IMR-90 (cell line): ENCODE data around the gene AMOTL1. TPM values are rescaled to one million over a fixed set of nuclear protein-coding genes. Genes with fewer than 3 reads are reported as not detected.
A peak's percentile ranks its signal among the peaks of the same experiment; 100 is the strongest.

Source experiments
- ATAC-seq: fragments of 200-7000 bp; cut with Tn5 transposase; 2 replicates; pipeline ENCODE4 v1.9.1; 2020; ENCODE audit warnings: low read depth, mild to moderate bottlenecking, moderate library complexity
- BruUV-seq: library from RNA; stranded (reverse); fragments of 400-500 nt; replicated peaks from 2 replicates; lab custom pipeline; 2021; lab: Mats Ljungman, UMichigan
- CTCF ChIA-PET: fragments of 300-600 bp; formaldehyde crosslinking; extraction: SDS; loops from one replicate; lab custom pipeline; 2021; ENCODE audit warnings: antibody characterized with exemption; lab: Yijun Ruan, JAX
- POLR2A ChIA-PET: fragments of 300-600 bp; sonication (Branson Sonifier 250); formaldehyde crosslinking; loops from one replicate; lab custom pipeline; 2022; ENCODE audit warnings: antibody characterized with exemption; ENCODE audit not compliant: unreplicated experiment; lab: Charles Lee
- DNase-seq: peaks from one replicate; pipeline ENCODE4 v3.0.0; 2013
- H2AFZ ChIP-seq: replicated peaks from 2 replicates; pipeline ENCODE3; 2013; ENCODE audit warnings: low read length, mild to moderate bottlenecking; ENCODE audit not compliant: poor library complexity
- H2AK5ac ChIP-seq: 2 replicates; pipeline ENCODE4 v1.6.1; 2013; ENCODE audit warnings: low read depth, low read length, inconsistent platforms
- H2AK9ac ChIP-seq: replicated peaks from 2 replicates; pipeline ENCODE3; 2013; ENCODE audit warnings: mild to moderate bottlenecking, low read depth, low read length, moderate library complexity; ENCODE audit not compliant: poor library complexity
- H2BK120ac ChIP-seq: 2 replicates; pipeline ENCODE4 v1.6.1; 2013; ENCODE audit warnings: low read depth, low read length, inconsistent platforms
- H2BK15ac ChIP-seq: 3 replicates; pipeline ENCODE4 v1.6.1; 2013; ENCODE audit warnings: low read depth, low read length, inconsistent platforms
- H2BK20ac ChIP-seq: 2 replicates; pipeline ENCODE4 v1.6.1; 2013; ENCODE audit warnings: low read depth, mild to moderate bottlenecking, inconsistent platforms, low read length, moderate library complexity
- H2BK5ac ChIP-seq: 2 replicates; pipeline ENCODE4 v1.6.1; 2013; ENCODE audit warnings: mild to moderate bottlenecking, low read depth, low read length, inconsistent platforms; ENCODE audit not compliant: poor library complexity, severe bottlenecking
- H3K14ac ChIP-seq: replicated peaks from 2 replicates; pipeline ENCODE4 v1.6.1; 2013; ENCODE audit warnings: low read depth, low read length, inconsistent platforms
- H3K18ac ChIP-seq: 2 replicates; pipeline ENCODE4 v1.6.1; 2013; ENCODE audit warnings: low read depth, low read length, control low read depth
- H3K23ac ChIP-seq: 2 replicates; pipeline ENCODE4 v1.6.1; 2013; ENCODE audit warnings: low read depth, low read length, inconsistent platforms
- H3K27ac ChIP-seq: 2 replicates; pipeline ENCODE4 v1.5.1; 2013; ENCODE audit warnings: mild to moderate bottlenecking, control low read depth, low read length; ENCODE audit not compliant: insufficient read depth
- H3K27me3 ChIP-seq: 2 replicates; pipeline ENCODE4 v1.6.1; 2013; ENCODE audit warnings: low read length; ENCODE audit not compliant: control insufficient read depth, insufficient read depth
- H3K36me3 ChIP-seq: 2 replicates; pipeline ENCODE4 v1.6.1; 2013; ENCODE audit warnings: low read length, mixed read lengths; ENCODE audit not compliant: control insufficient read depth, insufficient read depth
- H3K4ac ChIP-seq: 2 replicates; pipeline ENCODE4 v1.6.1; 2013; ENCODE audit warnings: low read depth, low read length, inconsistent platforms
- H3K4me1 ChIP-seq: 2 replicates; pipeline ENCODE4 v1.6.1; 2013; ENCODE audit warnings: low read length, mixed read lengths; ENCODE audit not compliant: control insufficient read depth, insufficient read depth
- H3K4me2 ChIP-seq: 2 replicates; pipeline ENCODE4 v1.6.1; 2013; ENCODE audit warnings: low read depth, mild to moderate bottlenecking, control low read depth, low read length, moderate library complexity
- H3K4me3 ChIP-seq: 2 replicates; pipeline ENCODE4 v1.5.1; 2013; ENCODE audit warnings: low read depth, mild to moderate bottlenecking, control low read depth, low read length, moderate library complexity; ENCODE audit not compliant: insufficient read depth
- H3K56ac ChIP-seq: 2 replicates; pipeline ENCODE4 v1.6.1; 2013; ENCODE audit warnings: low read length, inconsistent platforms; ENCODE audit not compliant: insufficient read depth; ENCODE audit errors: extremely low read depth
- H3K79me1 ChIP-seq, 2 experiments: 2 replicates each; pipeline ENCODE4 v1.6.1; 2013; ENCODE audit warnings: low read length in 2 of 2, inconsistent platforms in 1 of 2, low read depth in 1 of 2
- H3K9ac ChIP-seq: 2 replicates; pipeline ENCODE4 v1.6.1; 2013; ENCODE audit warnings: low read depth, low read length, control low read depth
- H3K9me1 ChIP-seq: 2 replicates; pipeline ENCODE4 v1.6.1; 2013; ENCODE audit warnings: low read length, inconsistent platforms; ENCODE audit not compliant: insufficient read depth
- H3K9me3 ChIP-seq: 2 replicates; pipeline ENCODE4 v1.6.1; 2013; ENCODE audit warnings: low read length; ENCODE audit not compliant: control insufficient read depth, insufficient read depth
- H4K20me1 ChIP-seq: 2 replicates; pipeline ENCODE4 v1.6.1; 2013; ENCODE audit warnings: low read length, inconsistent platforms; ENCODE audit not compliant: insufficient read depth
- H4K5ac ChIP-seq: 2 replicates; pipeline ENCODE4 v1.6.1; 2013; ENCODE audit warnings: mild to moderate bottlenecking, low read depth, low read length, control low read depth
- H4K8ac ChIP-seq, 2 experiments: 2 replicates each; pipeline ENCODE4 v1.6.1; 2013; ENCODE audit warnings: low read depth in 2 of 2, low read length in 2 of 2, control low read depth in 1 of 2, inconsistent platforms in 1 of 2
- H4K91ac ChIP-seq: 2 replicates; pipeline ENCODE4 v1.6.1; 2013; ENCODE audit warnings: low read depth, low read length, inconsistent platforms; ENCODE audit not compliant: insufficient read depth
- BHLHE40 ChIP-seq: fragments of 150-350 bp; IDR thresholded peaks from 2 replicates; pipeline ENCODE4 v1.6.1; 2016; ENCODE audit warnings: mild to moderate bottlenecking, low read depth, low read length
- CEBPB ChIP-seq: IDR thresholded peaks from 2 replicates; pipeline ENCODE4 v1.6.1; 2012; ENCODE audit warnings: low read depth, low read length, improper control_type of control experiment
- CHD1 ChIP-seq: IDR thresholded peaks from 2 replicates; pipeline ENCODE4 v1.6.1; 2012; ENCODE audit warnings: low read depth, low read length, improper control_type of control experiment
- ELK1 ChIP-seq: fragments of 150-350 bp; IDR thresholded peaks from 2 replicates; pipeline ENCODE4 v1.6.1; 2016; ENCODE audit warnings: low read depth, mild to moderate bottlenecking, low read length, moderate library complexity, borderline replicate concordance
- FOS ChIP-seq: fragments of 150-350 bp; IDR thresholded peaks from 2 replicates; pipeline ENCODE4 v1.6.1; 2016; ENCODE audit warnings: low read depth, low read length
- MAFK ChIP-seq: IDR thresholded peaks from 2 replicates; pipeline ENCODE4 v1.6.1; 2012; ENCODE audit warnings: low read depth, low read length, improper control_type of control experiment
- MAZ ChIP-seq: IDR thresholded peaks from 2 replicates; pipeline ENCODE4 v1.6.1; 2012; ENCODE audit warnings: low read depth, mild to moderate bottlenecking, low read length, improper control_type of control experiment, moderate library complexity, borderline replicate concordance
- MXI1 ChIP-seq: IDR thresholded peaks from 2 replicates; pipeline ENCODE4 v1.6.1; 2012; ENCODE audit warnings: low read depth, mild to moderate bottlenecking, low read length, moderate library complexity, borderline replicate concordance
- RAD21 ChIP-seq: IDR thresholded peaks from 2 replicates; pipeline ENCODE4 v1.6.1; 2012; ENCODE audit warnings: low read length, improper control_type of control experiment
- RCOR1 ChIP-seq: IDR thresholded peaks from 2 replicates; pipeline ENCODE4 v1.6.1; 2012; ENCODE audit warnings: mild to moderate bottlenecking, low read length, improper control_type of control experiment; ENCODE audit not compliant: insufficient replicate concordance
- RFX5 ChIP-seq: IDR thresholded peaks from 2 replicates; pipeline ENCODE4 v1.8.0; 2012; ENCODE audit warnings: low read depth, mild to moderate bottlenecking, low read length, moderate library complexity
- SMC3 ChIP-seq: fragments of 150-350 bp; IDR thresholded peaks from 2 replicates; pipeline ENCODE4 v1.6.1; 2016; ENCODE audit warnings: low read depth, mild to moderate bottlenecking, antibody characterized with exemption, low read length, moderate library complexity
- WGBS, 2 experiments: methylation state at CpG; one replicate each; pipeline versions ENCODE4 v1.1.5 to v1.1.7; 2013; ENCODE audit warnings: missing lambda C conversion rate in 2 of 2; ENCODE audit not compliant: insufficient read length in 1 of 2; ENCODE audit errors: extremely low coverage in 2 of 2; 5-methylcytosine and 5-hydroxymethylcytosine counted together
- dilution Hi-C: fragments of 300-500 bp; cut with HindIII; formaldehyde crosslinking; loops from one replicate; pipeline ENCODE4 v1.14.3; 2018; ENCODE audit warnings: low sequenced_read_pairs; ENCODE audit not compliant: unreplicated experiment
- in situ Hi-C: fragments of 300-500 bp; cut with MboI; formaldehyde crosslinking; loops from 3 replicates; pipeline ENCODE4 v1.14.3; 2019; ENCODE audit warnings: low sequenced_read_pairs, inconsistent platforms, mixed read lengths
- intact Hi-C: fragments of 100-400 bp; cut with micrococcal nuclease; formaldehyde crosslinking; loops from 2 replicates; pipeline ENCODE4 v1.10.0; 2022
- polyA plus RNA-seq, 3 experiments: library from polyadenylated mRNA; depleted of rRNA; stranded (reverse); fragments of >200 nt; gene quantifications; 2 replicates each; pipeline ENCODE4 v1.2.3, GENCODE V29; 2012; ENCODE audit warnings: low replicate concordance in 1 of 3
- total RNA-seq: library from RNA; depleted of rRNA; stranded (reverse); fragments of >200 nt; gene quantifications from 2 replicates; pipeline ENCODE4 v1.2.3, GENCODE V29; 2012
- TF ChIP-seq, protein P1 (sequence below): conservative IDR thresholded peaks from 2 replicates; pipeline ENCODE4 v1.5.1; 2012; ENCODE audit warnings: mild to moderate bottlenecking, low read depth, low read length, improper control_type of control experiment

AMOTL1 gene
- total and polyA plus RNA-seq, 2 of the 4 experiments (the other 2 are of a cell fraction), result 18.6 to 49.5 TPM

- Histone ChIP-seq H3K14ac (no peak overlapping the region), H2AFZ (peak overlapping the region; percentile 94), H4K20me1 (no peaks in the 10 kb centered on the region), H3K4ac (peak overlapping the region; percentile 58), H3K9me3 (no peaks in the 10 kb centered on the region), H3K4me3 (peak overlapping the region; percentile 44), H2BK20ac (peak overlapping the region; percentile 72), H3K36me3 (no peaks in the 10 kb centered on the region), H2AK5ac (no peak overlapping the region), H3K4me1 (peaks cover 6% of the 10 kb centered on the region), H2BK5ac (no peak overlapping the region), H3K56ac (no peak overlapping the region), H4K91ac (0 out of 2 replicates have a peak overlapping the region, but pooled peaks have one; percentile 15), H4K5ac (no peak overlapping the region), H3K9me1 (peaks cover 7% of the 10 kb centered on the region), H3K27me3 (no peaks in the 10 kb centered on the region), H2AK9ac (peak overlapping the region; percentile 65), H2BK15ac (peak overlapping the region; percentile 10; the same call in 1 of the 3 replicates), H3K4me2 (peak overlapping the region; percentile 93), H4K8ac (peak overlapping the region; percentile 24 to 34; a peak in 1 of 4 replicates), H3K9ac (peak overlapping the region; percentile 45), H3K23ac (peak overlapping the region; percentile 80), H3K79me1 (no peaks in the 10 kb centered on the region), H2BK120ac (peak overlapping the region; percentile 39; the same call in 1 of the 2 replicates), H3K18ac (no peak overlapping the region), H3K27ac (no peak overlapping the region; the same call in 1 of the 2 replicates)
- CTCF ChIA-PET, result interaction anchor here (0.7 to 2.1 kb wide), 5 partner anchors 14 to 157 kb away, joined by 3 to 8 read pairs (median 5); no protein-coding TSS in a partner anchor
- ATAC-seq (peak; percentile 60), DNase-seq (no peak)
- POLR2A ChIA-PET, result no interaction called here
- WGBS, 2 experiments, result 4% methylated on average over 28 of the region's 82 CpGs; no CpG with 5 or more reads in 1 of the 2 experiments
- BruUV-seq, result no TSS peak
- in situ Hi-C loops, result no loop called here
- intact Hi-C loops, result no loop called here
- dilution Hi-C loops, result no loop called here
- no peak for TF ChIP-seq RFX5
- no peak for TF ChIP-seq RAD21
- no peak for TF ChIP-seq FOS
- no peak for TF ChIP-seq MAFK
- no peak for TF ChIP-seq CEBPB
- TF ChIP-seq SMC3, result no peak
- TF ChIP-seq BHLHE40, result no peak
- no peak for TF ChIP-seq MAZ
- no peak for TF ChIP-seq ELK1
- no peak for TF ChIP-seq RCOR1
- TF ChIP-seq CHD1, result no peak
- TF ChIP-seq, protein P1, sequence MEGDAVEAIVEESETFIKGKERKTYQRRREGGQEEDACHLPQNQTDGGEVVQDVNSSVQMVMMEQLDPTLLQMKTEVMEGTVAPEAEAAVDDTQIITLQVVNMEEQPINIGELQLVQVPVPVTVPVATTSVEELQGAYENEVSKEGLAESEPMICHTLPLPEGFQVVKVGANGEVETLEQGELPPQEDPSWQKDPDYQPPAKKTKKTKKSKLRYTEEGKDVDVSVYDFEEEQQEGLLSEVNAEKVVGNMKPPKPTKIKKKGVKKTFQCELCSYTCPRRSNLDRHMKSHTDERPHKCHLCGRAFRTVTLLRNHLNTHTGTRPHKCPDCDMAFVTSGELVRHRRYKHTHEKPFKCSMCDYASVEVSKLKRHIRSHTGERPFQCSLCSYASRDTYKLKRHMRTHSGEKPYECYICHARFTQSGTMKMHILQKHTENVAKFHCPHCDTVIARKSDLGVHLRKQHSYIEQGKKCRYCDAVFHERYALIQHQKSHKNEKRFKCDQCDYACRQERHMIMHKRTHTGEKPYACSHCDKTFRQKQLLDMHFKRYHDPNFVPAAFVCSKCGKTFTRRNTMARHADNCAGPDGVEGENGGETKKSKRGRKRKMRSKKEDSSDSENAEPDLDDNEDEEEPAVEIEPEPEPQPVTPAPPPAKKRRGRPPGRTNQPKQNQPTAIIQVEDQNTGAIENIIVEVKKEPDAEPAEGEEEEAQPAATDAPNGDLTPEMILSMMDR, result no peak
- no peak for TF ChIP-seq MXI1
Observed at GRCh38 chr11:94740083-94741021, 27.8 kb upstream of the AMOTL1 start.
